ENCODE results near the gene ROBO1. TPM values are rescaled to one million over a fixed set of nuclear protein-coding genes. Genes with fewer than 3 reads are reported as not detected.
"Not testable (repeated sequence)": the region's sequence is repeated elsewhere in the genome, so short reads cannot be mapped to it uniquely, and the experiment has no call there.

The ROBO1 gene
- total RNA-seq, 1 donor from 2014 or later = 13.4 TPM

DNA sequence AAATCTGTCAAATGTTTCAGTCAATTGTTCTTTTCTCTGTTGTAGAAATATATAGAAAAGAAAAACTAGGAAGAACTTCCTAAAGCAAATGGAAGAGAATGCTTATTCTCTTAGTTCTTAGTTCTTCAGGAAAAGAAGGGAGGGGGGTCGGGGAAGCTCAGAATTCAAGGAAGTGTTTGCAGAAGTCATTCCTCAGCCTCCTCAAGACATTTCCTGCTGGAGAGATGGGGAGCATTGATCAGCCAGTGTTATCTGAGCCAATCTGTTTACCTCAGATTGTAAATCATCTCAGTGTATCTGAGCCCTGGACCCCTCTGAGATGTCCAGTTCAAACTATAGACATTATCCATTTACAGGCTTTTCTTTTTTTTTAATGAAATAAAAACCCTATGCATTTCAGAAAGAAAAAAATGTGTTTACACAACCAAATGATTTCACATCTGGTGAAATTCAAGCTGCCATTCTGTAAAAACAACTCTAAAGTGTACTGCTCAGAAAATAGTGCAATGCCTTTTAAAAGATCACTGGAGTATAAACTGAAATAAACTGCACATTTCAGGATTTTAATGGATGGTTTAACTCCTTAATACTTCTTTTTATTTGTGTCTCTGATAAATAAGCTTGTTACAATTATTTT, 460.7 kb downstream of the ROBO1 start:
- no peak overlapping the region for H3K27ac ChIP-seq
- DNase-seq (ENCODE audit: low spot score in 2 of 2) = no peak
- H3K27me3 ChIP-seq = no peaks in the 10 kb centered on the region
- H3K4me3 ChIP-seq = no peak overlapping the region
- no peaks in the 10 kb centered on the region for H3K4me1 ChIP-seq
- intact Hi-C loops (cut with DNase I) = no loop called here
- no peaks in the 10 kb centered on the region for H3K9me3 ChIP-seq
- TF ChIP-seq, protein P1, sequence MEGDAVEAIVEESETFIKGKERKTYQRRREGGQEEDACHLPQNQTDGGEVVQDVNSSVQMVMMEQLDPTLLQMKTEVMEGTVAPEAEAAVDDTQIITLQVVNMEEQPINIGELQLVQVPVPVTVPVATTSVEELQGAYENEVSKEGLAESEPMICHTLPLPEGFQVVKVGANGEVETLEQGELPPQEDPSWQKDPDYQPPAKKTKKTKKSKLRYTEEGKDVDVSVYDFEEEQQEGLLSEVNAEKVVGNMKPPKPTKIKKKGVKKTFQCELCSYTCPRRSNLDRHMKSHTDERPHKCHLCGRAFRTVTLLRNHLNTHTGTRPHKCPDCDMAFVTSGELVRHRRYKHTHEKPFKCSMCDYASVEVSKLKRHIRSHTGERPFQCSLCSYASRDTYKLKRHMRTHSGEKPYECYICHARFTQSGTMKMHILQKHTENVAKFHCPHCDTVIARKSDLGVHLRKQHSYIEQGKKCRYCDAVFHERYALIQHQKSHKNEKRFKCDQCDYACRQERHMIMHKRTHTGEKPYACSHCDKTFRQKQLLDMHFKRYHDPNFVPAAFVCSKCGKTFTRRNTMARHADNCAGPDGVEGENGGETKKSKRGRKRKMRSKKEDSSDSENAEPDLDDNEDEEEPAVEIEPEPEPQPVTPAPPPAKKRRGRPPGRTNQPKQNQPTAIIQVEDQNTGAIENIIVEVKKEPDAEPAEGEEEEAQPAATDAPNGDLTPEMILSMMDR (IDR thresholded peaks at IDR 0.05) = no peak
- H3K36me3 ChIP-seq = no peaks in the 10 kb centered on the region

DNA sequence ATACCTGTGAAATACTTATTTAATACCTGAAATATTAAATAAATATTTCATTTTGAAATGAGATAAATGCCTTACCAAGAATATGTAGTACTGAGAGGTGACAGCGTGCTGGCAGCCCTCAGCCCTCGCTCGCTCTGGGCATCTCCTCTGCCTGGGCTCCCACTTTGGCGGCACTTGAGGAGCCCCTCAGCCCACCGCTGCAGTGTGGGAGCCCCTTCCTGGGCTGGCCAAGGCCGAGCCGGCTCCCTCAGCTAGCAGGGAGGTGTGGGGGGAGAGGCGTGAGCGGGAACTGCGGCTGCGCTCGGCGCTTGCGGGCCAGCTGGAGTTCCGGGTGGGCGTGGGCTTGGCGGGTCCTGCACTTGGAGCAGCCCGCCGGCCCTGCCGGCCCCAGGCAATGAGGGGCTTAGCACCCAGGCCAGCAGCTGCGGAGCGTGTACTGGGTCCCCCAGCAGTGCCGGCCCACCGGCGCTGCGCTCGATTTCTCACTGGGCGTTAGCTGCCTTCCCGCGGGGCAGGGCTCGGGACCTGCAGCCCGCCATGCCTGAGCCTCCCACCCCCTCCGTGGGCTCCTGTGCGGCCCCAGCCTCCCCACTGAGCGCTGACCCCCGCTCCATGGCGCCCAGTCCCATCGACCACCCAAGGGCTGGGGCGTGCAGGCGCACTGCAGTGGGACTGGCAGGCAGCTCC, 467.7 kb downstream of the ROBO1 start:
- H3K27me3 ChIP-seq; H3K9me3 ChIP-seq; H3K4me3 ChIP-seq; DNase-seq (ENCODE audit: low spot score in 2 of 2); H3K27ac ChIP-seq; H3K4me1 ChIP-seq; intact Hi-C loops (cut with DNase I); H3K36me3 ChIP-seq: not testable (repeated sequence)

DNA sequence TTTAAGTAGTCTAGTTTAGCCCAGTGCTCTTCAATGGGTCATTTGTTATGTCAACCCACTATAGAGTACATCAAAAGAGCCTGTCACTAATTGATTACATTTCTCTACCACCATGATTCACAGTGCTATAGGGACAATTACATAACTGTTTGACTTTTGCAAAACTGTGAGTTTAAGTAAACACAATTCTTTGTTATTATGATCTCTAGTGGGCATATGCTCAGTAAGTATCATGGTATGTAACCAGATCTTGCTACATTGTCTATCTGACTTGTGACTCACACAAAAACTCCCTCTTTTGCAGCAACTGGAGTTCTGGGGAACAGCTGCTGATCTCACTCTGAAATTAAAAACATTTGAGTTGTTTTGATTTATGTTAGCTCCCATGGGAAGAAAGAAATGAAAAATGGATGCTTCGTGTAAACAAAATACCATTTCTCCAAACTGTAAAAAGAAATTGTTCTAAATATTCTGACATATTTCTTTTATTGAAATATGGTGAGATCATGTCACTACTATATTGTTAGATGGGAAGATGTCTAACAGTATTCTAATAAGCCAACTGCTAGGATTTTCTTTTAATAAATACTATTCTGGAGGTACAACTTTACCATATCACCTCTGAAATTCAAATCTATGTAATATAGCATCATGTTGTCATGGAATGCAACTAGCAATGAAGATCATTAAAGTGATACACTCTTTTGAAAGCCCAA, 470.4 kb downstream of the ROBO1 start:
- Histone ChIP-seq H3K27me3 (no peaks in the 10 kb centered on the region), H3K9me3 (no peaks in the 10 kb centered on the region), H3K4me1 (no peaks in the 10 kb centered on the region), H3K4me3 (no peak overlapping the region), H3K27ac (no peak overlapping the region), H3K36me3 (no peaks in the 10 kb centered on the region)
- TF ChIP-seq, protein P1 (IDR thresholded peaks at IDR 0.05) = no peak
- intact Hi-C loops (cut with DNase I) = no loop called here
- no peak for DNase-seq (ENCODE audit: low spot score in 2 of 2)

DNA sequence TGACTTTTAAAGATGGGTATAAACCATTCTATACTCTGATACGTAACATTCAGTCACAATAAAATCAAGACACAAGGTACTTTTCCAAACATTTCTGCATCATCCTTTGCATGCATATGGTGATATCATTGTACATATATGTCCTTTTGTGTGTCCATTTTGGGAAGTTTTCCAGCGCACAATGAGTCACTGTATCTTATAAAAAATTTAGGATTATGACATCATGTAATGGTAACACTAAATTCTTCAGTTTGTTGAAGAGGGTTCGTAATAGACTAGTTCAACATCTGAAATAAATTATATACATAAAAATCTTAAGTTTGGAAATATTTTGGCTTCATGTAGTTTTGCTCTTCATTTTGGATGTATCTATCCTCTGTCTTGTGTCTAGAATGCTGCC, 480.9 kb downstream of the ROBO1 start:
- no peaks in the 10 kb centered on the region for H3K27me3 ChIP-seq
- H3K4me1 ChIP-seq = no peaks in the 10 kb centered on the region
- no peak for DNase-seq (ENCODE audit: low spot score in 2 of 2)
- no peaks in the 10 kb centered on the region for H3K9me3 ChIP-seq
- no peak overlapping the region for H3K27ac ChIP-seq
- no peaks in the 10 kb centered on the region for H3K36me3 ChIP-seq
- H3K4me3 ChIP-seq = no peak overlapping the region
- TF ChIP-seq, protein P1 (IDR thresholded peaks at IDR 0.05) = no peak
- intact Hi-C loops (cut with DNase I) = no loop called here

DNA sequence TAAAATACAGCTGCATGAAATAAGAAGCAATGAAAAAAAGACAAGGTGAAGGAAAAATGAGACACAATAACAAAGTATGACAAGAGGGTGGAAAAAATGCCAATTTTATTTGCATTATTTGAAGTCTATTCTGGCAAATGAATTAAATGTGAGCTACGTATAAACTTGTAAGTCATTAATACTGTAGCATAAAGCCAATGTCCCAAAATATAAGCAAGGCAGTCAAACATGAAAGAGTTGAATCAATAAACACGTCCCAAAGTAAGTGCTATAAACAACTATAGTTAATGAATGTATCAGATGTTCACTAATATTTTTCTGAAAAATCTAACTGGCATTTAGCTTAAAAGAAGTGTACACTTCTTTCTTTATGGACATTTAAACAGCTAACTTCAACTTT, 481.9 kb downstream of the ROBO1 start:
- H3K27me3 ChIP-seq = no peaks in the 10 kb centered on the region
- TF ChIP-seq, protein P1 (IDR thresholded peaks at IDR 0.05) = no peak
- no peak overlapping the region for H3K27ac ChIP-seq
- no peak for DNase-seq (ENCODE audit: low spot score in 2 of 2)
- no peak overlapping the region for H3K4me3 ChIP-seq
- H3K4me1 ChIP-seq = no peaks in the 10 kb centered on the region
- intact Hi-C loops (cut with DNase I) = no loop called here
- no peaks in the 10 kb centered on the region for H3K36me3 ChIP-seq
- no peaks in the 10 kb centered on the region for H3K9me3 ChIP-seq

DNA sequence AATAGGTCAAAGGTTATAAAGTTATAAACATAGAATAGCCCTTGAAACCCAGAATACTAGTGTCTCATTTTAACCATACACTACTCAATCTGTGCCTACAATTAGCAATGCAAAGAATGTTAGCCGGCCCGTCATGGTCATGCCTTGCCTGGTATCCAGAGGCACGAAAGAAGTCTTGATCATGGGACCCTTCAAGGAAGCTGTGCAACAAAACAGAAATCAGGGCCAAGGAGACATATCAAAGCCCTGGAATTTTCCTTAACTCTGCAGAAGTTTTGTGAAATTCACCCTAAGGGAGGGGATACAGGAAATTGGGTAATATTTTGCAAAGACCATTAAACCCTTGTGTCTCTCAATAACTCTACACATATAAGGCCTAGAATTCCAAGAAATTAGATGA, 482.4 kb downstream of the ROBO1 start:
- intact Hi-C loops (cut with DNase I) = no loop called here

More for the DNA sequence above, 482.4 kb downstream of the ROBO1 start:
- H3K36me3 ChIP-seq = no peaks in the 10 kb centered on the region
- no peak for DNase-seq (ENCODE audit: low spot score in 2 of 2)
- H3K4me3 ChIP-seq = no peak overlapping the region
- H3K27ac ChIP-seq = no peak overlapping the region
- H3K4me1 ChIP-seq = no peaks in the 10 kb centered on the region
- TF ChIP-seq, protein P1 (IDR thresholded peaks at IDR 0.05) = no peak
- H3K27me3 ChIP-seq = no peaks in the 10 kb centered on the region
- H3K9me3 ChIP-seq = no peaks in the 10 kb centered on the region

All from ascending aorta (tissue), 2 donors.